Raji (cell line): ENCODE data around the gene SEMA5A.

Experiments used
- POLR2A ChIP-seq: IDR thresholded peaks from 2 replicates; pipeline ENCODE4 v1.6.1; 2011; ENCODE audit warnings: low read depth, low read length, control low read depth; ENCODE audit not compliant: insufficient read depth

The SEMA5A gene

DNA sequence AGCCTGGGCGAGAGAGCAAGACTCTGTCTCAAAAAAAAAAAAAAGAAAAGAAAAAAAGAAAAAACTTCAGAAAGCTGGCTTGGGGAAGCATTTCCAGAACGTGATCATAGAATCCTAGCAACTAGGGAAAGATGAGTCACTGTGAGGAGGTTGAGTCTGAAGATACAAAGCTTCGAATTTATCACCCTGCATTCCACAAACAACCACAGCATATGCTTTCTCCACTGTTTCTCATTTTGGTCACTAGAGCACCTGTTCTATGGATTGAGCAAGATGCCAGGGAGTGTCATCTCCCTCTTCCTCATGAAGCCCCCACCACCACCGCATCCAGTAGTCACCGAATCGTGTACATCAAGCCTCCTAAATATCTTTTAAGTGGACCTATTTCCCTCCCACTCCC lies 37.9 kb downstream of the SEMA5A start:
- no peak for TF ChIP-seq POLR2A

GRCh38 chr5:9505225-9505624 lies 40.6 kb downstream of the SEMA5A start:
- no peak for TF ChIP-seq POLR2A

- no peak for TF ChIP-seq POLR2A
These were observed 43.0 kb downstream of the SEMA5A start for GRCh38 chr5:9502864-9503263.

GRCh38 chr5:9502050-9502834 lies 43.6 kb downstream of the SEMA5A start:
- TF ChIP-seq POLR2A: no peak

- no peak for TF ChIP-seq POLR2A
These were observed 45.2 kb downstream of the SEMA5A start for GRCh38 chr5:9500625-9501024.

- no peak for TF ChIP-seq POLR2A
These were observed 45.7 kb downstream of the SEMA5A start for GRCh38 chr5:9500193-9500592.

- no peak for TF ChIP-seq POLR2A
These were observed 46.4 kb downstream of the SEMA5A start for GRCh38 chr5:9499498-9499876.

GRCh38 chr5:9498541-9499497 lies 47.1 kb downstream of the SEMA5A start:
- no peak for TF ChIP-seq POLR2A

DNA sequence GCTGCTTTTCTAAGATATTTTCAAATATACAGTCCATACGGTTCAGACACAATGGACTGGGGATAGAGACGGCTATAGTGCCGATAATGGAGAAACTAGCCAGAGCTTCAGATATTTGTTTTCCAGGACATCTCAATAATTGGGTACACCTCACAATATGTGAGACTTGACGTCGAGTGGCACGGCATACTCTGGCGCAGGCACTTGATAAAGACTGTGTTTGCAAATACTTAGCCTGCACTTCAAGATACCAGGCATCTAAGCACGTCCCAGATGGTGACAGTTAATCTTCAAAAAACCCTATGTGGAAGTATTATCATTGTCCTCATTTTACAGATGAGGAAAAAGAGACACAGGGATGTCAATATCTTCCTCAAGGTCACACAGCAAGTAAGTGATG lies 48.5 kb downstream of the SEMA5A start:
- no peak for TF ChIP-seq POLR2A

DNA sequence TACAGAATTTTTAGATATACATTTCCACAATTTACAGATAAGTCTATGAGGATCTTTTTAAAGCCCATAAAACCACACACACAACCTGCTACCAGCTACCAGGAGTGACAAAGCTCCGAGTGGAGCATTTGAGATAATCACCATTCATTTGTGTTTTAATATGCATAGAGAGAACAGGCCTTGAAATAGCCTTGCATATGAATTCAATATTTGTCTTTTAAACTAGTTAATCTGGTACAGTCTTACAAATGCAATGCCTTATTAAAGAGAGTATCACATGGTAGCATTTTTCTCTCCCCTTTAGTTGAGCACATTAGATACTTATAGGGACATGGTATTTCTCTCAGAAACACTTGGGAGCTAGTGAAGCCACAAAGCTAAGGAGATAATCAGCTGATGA lies 49.1 kb downstream of the SEMA5A start:
- TF ChIP-seq POLR2A: no peak

DNA sequence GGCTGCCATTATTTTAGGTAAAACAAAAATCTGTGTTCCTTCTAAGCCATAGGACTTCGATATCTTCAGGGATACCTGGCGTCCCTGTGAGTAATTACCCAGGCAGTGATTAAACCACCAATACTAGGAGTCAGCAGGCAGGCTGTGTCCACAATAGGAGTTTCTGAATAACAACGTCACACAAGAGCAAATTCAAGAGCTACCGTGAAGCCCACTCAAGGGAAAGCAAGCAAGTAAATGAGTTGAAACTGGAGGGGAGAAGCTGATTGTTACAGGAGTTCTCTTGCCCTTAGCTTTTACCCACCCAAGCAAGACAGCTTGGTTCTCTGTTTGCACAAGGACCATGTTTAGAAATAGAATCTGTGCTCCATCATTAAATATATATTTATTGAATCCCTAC lies 50.8 kb downstream of the SEMA5A start:
- no peak for TF ChIP-seq POLR2A

DNA sequence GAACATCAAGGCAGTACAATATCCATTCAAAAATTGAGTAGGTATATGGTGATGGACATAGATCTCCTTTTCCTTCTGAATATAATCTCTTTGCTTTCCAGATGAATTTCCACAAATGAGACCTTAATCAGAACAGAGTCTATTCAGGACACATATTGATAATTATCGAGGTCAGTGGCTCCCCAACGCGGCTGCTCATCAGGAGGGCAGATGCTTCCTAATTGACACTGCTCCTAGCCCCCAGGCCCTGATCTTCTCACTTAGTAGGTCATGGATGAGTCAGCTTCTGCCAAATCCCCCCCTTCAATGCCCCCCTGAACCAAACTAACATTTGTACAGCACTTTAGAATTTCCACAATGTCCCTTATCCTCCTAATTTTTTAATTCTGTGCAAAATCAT lies 51.6 kb downstream of the SEMA5A start:
- no peak for TF ChIP-seq POLR2A

DNA sequence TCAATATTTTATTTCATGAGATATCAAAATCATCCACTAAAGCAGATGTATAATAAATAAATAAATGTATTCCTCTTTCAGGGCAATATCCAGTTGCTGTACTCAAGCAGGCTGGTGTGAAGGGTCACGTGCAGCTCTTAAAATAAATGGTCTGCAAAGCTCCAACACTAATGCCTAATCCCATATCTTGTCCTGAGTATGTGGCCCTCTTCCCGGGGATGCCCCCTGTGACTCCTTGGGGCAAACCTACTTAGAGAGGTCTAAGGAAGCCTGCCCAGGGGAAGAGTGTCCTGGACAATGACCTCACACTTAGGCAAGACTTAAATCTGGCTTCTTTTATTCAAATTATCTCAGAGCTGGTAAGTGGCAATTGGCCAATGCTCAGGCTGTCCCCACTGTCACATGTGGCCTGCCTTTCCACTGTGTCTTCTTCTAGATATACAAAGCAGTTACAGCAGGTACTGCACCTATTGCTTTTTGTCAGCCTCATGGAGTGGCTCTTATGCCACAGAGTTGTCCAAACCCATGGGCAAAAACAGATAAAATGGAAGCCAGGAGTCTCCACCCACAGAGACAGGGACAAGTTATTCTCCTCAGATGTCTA lies 55.3 kb downstream of the SEMA5A start:
- no peak for TF ChIP-seq POLR2A

- TF ChIP-seq POLR2A: no peak
These were observed 62.1 kb downstream of the SEMA5A start for GRCh38 chr5:9483779-9484178.

- no peak for TF ChIP-seq POLR2A
These were observed 62.6 kb downstream of the SEMA5A start for GRCh38 chr5:9483243-9483642.

DNA sequence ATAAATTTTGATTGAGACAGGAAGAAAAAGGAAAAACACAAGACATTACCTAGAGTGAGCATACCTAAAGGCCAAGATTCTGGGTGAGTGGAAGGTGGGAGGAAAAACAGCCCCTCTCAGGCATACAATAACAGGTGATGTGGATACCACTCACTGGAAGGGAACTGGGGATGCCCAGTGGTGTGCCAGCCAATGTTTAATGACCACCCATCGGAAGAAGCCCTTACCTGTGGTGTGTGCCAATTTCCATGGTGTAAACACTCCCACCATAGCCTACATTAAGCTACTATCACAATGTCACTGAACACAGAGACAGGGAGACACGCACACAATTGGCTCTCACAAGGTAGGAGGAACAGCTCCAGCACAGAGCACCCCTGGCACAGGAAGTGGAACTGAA lies 63.5 kb downstream of the SEMA5A start:
- TF ChIP-seq POLR2A: no peak

- no peak for TF ChIP-seq POLR2A
These were observed 65.4 kb downstream of the SEMA5A start for GRCh38 chr5:9480499-9480898.
